HuH-7 (cell line): ENCODE results near the gene EPS15.
"Not testable (repeated sequence)": the region's sequence is repeated elsewhere in the genome, so short reads cannot be mapped to it uniquely, and the experiment has no call there.

Source experiments
- DNase-seq: peaks from one replicate; pipeline ENCODE4 v3.0.0; 2011; ENCODE audit warnings: low spot score

Gene EPS15

DNA sequence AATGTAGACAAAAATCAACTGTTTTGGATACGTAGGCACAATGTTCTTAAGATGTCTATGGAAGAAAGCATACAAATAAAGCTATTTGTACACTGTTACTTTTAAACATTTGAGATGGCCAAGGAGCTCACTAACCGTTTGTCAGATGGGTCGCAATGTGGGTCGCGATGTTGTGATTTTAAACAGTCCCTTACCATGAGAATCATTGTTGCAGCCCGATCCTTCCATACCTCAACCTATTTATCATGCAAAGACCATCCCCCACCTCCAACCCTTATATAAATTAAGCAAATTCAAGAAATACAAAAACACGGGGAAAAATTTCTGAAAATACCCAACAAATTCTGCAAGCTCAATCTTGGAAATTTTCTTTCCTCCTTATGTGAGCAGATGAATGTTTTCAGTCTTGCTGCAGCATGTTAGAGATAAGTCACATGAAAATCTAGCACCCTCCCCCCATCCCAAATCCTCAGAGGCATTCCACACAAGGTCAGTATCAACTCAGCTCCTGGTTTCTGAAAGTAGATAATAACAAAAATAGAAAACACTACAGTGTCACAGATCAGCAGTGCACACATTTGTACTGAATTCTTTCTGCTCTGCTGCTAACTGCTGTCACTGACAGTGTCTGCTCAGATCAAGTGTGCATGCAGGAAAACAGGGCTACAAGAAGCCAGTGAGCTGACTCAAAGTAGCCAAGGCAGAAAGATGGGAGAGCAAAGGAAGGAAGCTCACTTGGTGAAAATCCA is 95.8 kb downstream of the EPS15 start:
- DNase-seq, result no peak

DNA sequence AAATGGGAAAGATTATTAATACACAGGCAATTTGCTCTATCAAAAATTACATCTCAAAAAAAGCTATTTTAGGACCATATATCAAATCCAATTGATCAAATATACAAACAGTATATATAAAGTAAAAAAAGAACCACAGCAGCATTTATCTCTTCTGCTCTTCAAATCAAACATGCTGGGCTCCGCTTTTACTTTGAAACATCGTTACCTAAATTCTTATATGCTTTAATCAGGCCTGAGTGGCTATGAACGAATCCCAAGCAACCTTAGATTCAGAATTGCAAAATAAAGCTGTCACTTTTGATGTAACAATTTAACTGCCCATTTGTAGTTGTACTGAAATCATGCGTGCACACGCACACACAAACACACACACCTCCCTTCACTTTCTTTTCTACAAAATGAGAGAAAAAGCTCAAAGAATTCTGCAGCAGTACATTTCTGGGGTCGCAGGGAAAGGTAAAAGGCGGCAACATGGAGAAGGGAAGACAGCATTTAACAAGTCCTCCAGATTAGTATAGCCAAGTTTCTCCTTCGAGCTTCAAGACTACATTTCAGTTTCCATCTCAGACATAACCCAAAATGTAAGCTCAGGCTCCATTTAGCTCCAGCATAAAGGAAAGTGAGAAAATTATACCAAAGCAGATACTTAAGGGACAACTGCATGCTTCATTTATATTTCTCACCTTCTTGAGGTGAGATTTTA is 96.5 kb downstream of the EPS15 start:
- DNase-seq, result no peak

DNA sequence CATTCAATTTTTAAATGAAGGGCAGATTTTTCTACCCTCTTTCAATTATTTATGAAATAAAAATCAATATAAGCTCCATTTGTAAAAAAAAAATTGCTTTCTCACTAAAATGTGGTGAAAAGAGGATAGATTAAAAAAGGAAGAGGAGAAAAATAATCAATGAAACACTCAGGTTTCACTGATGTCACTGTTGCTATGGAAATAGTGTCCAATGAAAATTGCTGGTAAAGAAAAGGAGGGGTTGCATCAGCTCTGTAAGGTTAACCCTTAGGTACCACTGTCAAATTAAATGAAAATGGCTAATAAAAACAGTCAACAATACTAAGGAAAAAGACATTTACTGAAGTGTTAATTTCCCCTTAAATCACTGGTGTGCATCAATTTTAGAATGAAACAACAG is 97.1 kb downstream of the EPS15 start:
- DNase-seq, result peak; percentile 12

DNA sequence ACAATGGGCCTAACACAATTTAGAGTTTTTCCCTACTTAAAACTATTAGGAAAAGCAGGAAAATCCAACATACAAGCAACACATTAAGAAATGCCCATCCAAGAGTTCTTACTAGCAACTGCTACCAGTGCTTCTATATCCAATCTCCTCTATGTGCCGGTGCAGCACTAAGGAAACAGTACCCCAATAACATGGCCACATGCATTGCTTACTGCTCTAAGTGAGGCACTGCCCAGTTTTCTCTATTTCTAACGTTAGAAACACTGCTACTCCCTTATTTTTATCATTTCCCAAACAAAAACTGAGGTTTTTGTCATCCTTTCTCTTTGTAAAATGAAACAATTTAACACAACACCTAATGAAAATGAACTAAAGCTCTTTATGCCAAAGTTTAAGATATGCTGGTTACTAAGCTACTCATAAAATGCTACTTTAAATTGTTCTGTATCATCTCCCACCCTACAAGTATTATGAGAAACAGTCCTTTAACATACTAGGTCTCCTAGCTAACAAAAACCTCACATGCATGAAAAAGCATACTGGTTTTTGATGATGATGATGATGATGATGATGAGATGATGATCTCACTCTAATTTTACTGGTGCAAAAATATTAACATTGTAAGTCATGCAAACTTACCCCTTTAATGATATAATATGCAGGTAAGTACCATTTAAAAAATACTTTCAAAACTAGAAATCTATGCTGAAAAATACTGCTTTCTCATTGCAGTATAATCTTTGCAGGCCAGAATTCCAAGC is 98.0 kb downstream of the EPS15 start:
- no peak for DNase-seq

DNA sequence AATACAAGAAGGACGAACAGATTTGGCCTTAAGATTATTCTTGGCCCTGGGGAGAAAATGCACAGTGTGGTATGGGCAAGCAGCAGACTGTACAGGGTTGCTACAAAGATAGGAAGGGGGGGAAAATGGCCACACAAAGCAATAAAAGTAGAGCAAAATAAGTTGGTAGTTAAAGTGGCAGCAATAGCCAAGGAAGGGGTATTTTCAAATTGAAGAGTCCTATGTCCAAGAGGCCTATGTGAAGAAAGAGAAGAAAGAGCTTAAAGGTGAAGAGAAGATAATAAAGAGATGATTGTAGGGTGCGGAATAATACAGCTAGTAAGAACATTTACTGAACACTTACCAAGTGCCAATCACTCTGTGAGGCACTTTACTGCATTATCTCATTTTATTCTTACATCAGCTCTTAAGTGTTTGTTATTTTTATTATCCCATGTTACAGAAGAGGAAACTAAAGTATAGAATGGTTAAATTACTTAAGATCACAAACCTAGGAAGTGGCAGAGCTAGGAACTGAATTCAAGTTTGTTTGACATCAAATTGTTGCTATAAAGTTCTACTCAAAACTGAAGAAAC is 100.6 kb downstream of the EPS15 start:
- no peak for DNase-seq

DNA sequence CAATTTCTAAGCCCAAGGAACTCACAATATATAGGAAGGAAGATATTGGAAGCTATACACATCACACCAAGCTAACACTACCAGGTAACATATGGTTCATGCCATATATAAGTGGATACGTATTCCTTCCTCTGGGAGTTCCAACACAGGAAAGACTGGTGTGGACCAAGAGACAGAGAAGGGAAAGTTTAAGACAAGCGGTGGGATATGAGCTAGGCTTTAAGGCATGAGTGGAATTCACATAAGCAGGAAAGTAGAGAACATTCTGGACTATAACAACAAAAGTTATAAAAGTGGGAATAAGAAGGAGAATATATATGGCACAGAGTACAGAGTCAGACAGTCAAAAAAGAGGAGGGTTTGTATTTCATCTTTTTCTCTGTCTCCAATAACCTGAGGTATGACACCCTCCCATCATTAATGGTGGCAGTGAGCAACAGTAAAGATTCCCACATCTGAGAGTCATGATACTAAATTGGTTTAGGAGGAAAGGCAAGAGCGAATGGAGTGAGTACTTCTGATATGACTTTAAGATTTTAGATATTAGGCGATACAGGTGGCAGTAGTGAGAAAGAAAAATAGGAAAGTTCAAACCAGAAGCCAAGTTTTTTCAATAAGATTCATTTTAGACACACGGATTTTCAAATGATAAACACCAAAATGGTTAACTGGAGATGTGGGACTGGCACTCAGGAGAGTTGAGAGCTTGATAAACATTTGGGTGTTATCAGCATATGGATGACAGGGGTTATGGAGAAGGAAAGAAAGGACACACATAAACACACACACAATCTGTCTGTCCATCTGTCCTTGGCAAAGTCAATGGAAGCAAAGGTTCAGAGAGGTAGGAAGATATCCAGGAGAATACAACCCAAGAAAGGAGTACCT is 101.3 kb downstream of the EPS15 start:
- no peak for DNase-seq

DNA sequence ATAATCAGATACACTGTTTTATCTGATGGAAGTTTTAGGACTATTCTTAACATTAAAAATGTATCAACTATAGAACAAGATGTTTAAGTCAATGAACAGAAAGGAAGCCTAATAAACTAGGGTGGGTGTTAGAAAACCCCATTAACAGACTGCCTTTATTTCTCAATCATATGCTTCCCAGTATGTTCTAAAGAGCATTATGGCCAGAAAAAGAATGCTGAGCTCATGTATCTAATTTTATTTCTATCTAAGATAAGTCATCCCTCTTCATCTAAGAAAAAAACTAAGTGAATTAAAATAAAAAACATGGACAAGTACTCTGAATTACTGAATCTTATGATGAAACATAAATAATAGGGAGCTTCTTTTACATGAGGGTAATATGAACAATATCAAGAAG is 102.2 kb downstream of the EPS15 start:
- DNase-seq, result no peak

DNA sequence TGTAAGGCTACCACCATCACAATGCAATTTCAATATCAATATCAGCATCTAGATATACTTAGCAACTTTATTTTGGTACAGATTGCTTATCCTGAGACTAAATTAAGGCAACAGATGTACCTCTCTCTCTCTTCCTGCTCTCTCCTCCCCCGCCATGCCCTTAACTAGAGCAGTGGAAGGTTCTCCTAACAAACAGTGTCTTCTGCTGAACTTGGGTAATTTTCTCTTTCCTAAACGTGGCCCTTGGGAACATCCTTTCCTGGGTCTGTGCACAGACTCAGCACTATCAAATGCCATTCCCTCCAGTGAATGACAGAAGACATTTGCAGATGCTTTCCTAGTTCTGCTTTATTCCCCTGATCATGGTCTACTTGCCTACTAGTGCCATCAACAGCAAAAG is 103.1 kb downstream of the EPS15 start:
- no peak for DNase-seq

DNA sequence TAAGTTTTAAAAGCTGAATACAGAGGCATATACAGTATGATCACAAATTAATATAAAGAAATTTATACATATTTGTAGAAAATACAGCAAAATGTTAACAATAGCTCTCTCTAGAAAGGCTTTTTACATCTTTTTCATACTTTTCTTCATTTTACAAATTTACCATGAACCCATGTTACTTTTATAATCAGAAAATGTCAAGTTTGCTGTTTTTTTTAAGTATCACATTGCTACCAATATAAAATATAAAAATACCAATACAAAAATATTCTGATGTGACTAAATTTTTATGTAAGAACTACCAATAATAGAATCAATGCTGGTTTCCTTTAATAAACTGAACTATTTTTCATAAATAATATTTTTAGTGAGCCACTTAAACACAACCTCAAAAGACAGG is 104.3 kb downstream of the EPS15 start:
- DNase-seq, result no peak

DNA sequence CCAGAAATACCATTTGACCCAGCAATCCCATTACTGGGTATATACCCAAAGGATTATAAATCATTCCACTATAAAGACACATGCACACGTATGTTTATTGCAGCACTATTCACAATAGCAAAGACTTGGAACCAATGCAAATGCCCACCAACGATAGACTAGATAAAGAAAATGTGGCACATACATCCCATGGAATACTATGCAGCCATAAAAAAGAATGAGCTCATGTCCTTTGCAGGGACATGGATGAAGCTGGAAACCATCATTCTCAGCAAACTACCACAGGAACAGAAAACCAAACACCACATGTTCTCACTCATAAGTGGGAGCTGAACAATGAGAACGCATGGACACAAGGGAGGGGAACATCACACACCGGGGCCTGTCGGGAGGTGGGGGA is 107.2 kb downstream of the EPS15 start:
- not testable (repeated sequence) for DNase-seq

DNA sequence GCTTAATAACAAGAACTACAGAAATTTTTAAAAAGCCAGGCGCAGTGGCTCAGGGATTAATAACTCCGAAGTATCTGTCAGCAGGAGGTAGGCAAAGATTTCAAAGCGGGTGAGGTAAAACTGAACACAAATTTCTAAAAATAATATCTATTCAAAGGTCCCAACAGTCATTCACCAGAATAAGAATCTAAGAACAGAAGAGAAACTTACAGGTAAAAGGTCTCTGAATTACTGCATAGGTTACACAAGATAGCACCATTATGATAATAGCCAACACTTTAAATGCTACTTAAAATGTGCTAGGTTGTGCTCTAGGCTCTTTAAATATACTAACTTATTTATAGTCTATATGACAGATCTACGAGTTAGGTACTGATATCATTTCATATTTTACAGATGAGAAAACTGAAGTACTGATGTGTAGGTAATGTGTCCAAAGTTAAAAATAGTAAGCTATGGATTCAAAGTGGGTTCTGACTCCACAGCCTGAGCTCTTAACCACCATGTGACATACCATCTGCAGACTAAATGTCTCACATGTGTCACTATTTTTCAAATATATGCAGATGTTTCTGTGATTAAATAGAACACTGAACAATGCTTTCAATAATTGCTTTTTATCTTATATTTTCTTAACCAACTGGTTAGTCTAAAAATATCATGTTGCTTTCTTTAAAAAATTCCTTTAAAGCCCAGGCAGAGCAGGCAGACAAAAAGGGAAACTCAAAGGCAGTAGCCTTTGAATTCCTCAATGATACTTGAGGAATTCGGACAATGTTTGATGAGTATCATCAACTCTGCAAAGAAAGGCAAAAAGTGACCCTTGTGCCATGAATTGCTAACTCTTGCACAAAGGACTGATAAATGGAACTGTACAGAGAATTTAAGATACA is 108.3 kb downstream of the EPS15 start:
- no peak for DNase-seq

DNA sequence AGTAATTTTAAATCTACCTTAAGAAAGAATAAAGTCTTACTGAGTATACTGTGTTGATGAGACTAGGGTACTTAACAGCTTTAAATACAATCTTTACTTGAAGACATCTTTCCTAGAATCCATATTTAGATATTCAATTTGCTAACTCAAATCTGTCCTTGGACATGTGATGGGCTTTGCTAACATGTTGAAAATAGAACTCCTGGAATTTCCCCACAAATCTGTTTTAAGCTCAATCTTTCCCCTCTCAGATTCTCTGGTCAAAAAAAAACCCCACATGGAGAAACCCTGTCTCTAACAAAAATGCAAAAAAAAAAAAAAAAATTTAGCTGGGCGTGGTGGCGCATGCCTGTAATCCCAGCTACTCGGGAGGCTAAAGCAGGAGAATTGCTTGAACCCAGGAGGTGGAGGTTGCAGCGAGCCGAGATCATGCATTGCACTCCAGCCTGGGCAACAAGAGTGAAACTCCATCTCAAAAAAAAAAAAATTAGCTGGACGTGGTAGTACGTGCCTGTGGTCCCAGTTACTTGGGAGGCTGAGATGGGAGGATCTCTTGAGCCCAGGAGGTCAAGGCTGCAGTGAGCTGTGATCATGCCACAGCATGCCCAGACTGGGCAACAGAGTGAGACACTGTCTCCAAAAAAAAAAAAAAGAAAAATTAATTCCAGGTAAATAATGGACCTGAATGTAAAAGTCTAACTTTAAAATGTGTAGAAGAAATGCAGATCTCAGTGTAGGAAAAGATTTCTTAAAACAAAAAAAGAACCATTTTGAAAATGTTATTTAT is 109.1 kb downstream of the EPS15 start:
- not testable (repeated sequence) for DNase-seq

DNA sequence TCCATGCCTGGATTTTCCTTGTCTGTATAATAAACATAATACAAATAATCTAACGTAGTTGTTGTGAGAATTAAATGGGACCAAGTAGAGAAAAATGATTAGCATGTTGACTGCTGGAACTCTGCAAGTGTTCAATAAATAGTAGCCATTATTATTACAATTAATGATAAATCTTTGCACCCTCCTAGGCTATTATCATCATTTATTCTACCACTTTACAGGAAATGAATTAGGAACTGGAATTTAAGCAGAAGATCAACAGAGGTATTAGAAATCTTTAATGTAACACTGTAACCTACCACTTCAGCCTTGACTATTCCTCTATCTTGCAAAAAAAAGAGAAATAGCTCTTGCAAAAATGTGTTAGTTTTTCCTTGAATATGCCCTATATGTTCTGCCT is 126.8 kb downstream of the EPS15 start:
- DNase-seq, result no peak

DNA sequence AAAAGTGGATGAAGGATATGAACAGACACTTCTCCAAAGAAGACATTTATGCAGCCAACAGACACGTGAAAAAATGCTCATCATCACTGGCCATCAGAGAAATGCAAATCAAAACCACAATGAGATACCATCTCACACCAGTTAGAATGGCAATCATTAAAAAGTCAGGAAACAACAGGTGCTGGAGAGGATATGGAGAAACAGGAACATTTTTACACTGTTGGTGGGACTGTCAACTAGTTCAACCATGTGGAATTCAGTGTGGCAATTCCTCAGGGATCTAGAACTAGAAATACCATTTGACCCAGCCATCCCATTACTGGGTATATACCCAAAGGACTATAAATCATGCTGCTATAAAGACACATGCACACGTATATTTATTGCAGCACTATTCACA is 128.4 kb downstream of the EPS15 start:
- DNase-seq, result not testable (repeated sequence)

DNA sequence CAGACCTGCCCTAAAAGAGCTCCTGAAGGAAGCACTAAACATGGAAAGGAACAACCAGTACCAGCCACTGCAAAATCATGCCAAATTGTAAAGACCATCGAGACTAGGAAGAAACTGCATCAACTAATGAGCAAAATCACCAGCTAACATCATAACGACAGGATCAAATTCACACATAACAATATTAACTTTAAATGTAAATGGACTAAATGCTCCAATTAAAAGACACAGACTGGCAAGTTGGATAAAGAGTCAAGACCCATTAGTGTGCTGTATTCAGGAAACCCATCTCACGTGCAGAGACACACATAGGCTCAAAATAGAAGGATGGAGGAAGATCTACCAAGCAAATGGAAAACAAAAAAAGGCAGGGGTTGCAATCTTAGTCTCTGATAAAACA is 131.8 kb downstream of the EPS15 start:
- not testable (repeated sequence) for DNase-seq

DNA sequence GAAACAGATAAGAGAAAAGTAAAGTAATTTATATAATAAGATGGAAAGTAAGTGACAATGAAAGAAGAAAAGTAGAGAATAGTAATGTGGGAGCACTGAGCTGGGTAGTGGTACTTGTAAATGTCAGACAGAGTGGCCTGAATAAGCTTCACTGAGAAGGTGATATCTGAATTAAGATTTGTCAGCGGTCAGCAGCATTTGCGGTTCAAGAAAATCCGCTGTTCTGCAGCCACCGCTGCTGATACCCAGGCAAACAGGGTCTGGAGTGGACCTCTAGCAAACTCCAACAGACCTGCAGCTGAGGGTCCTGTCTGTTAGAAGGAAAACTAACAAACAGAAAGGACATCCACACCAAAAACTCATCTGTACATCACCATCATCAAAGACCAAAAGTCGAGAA is 132.8 kb downstream of the EPS15 start:
- not testable (repeated sequence) for DNase-seq

DNA sequence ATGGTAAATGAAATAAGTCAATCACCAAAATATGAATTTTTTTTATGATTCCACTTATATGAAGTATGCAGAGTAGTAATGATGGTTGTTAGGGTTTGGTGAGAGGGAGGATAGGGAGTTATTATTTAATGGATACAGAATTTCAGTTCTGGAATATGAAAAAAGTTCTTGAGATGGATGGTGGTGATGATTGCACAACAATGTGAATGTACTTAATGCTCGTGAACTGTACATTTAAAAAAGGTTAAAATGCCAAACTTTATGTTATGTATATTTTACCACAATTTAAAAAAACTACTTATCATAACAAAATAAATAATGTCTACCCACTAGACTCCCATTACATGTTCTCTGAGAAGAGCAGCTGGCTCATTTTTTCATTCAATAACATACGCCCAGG is 133.3 kb downstream of the EPS15 start:
- DNase-seq, result no peak

DNA sequence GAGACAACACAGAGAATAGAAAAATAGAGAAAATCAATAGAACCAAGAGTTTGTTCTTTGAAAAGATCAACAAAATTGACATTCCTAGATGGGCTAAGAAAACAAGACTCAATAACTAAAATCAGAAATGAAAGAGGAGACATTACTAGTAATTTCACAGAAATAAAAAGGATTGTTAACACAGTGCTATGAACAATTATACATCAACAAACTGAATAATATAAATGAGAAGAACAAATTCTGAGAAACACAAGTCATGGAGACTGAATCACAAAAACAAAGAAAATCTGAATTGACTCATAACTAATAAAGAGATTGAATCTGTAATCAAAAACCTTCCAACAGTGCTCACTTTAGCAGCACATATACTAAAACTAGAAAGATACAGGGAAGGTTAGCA is 137.1 kb downstream of the EPS15 start:
- no peak for DNase-seq

DNA sequence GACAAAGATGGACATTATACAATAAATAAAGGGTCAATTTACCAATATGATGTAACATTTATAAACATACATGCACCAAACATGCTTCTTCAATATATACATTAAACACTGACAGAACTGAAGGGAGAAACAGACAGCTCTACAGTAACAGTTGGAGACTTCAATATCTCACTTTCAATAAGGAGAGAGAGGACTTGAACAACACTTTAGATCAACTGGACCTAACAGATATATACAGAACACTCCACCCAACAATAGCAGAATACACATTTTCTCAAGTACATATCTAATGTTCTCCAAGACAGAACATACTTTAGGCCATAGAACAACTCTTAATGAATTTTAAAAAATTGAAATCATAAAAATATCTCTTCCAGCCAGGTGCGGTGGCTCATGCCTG is 138.1 kb downstream of the EPS15 start:
- DNase-seq, result no peak

DNA sequence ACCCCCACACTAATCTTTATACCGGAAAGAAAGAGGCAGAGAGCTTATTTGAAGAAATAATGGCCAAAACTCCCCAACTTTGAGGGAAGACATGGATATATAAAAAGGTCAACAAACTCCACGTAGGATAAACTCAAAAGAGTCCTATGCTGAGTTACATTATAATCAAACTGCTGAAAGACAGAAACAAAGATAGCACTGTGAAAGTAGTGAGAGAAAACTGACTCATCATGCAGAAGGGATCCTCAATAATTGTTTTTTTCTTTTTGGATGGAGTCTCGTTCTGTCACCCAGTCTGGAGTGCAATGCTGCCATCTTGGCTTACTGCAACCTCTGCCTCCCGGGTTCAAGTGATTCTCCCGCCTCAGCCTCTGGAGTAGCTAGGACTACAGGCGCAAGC is 140.2 kb downstream of the EPS15 start:
- no peak for DNase-seq
